Hepatocyte (in vitro differentiated cells): ENCODE data around the gene KANSL2.

Experiments
- EZH2 ChIP-seq: fragments of 200-600 bp; sonication (generic); IDR thresholded peaks from 2 replicates; pipeline ENCODE4 v1.6.1; 2016; ENCODE audit warnings: antibody characterized with exemption, mild to moderate bottlenecking, borderline replicate concordance
- EZH2phosphoT487 ChIP-seq: fragments of 200-600 bp; sonication (generic); IDR thresholded peaks from one replicate; pipeline ENCODE4 v1.6.1; 2018; ENCODE audit warnings: antibody characterized with exemption, mild to moderate bottlenecking, low read depth, moderate library complexity; ENCODE audit not compliant: unreplicated experiment, severe bottlenecking
- TF ChIP-seq, protein P1 (sequence below): fragments of 200-600 bp; sonication (generic); IDR thresholded peaks from 2 replicates; pipeline ENCODE4 v1.5.1; 2016; ENCODE audit warnings: antibody characterized with exemption, mild to moderate bottlenecking; ENCODE audit not compliant: poor library complexity

DNA sequence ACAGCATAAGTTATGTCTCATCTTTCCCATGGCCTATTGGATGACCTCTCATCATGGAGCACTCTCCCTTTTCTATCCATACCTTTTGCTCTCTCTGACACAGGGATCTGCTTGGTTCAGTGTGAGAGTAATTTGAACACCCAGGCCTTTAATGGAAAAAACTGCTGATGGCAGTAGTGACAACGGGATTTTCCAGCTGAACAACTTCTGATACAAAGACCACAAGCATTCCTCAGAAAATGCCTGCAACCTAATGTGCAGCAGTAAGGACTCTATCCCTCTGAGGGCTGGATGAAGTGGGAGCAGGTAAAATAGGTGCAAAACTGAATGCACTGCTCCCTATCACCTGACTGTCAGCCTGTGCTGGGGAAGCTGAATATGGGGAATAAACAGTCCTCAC lies 51.0 kb downstream of the KANSL2 start:
- TF ChIP-seq, protein P1, sequence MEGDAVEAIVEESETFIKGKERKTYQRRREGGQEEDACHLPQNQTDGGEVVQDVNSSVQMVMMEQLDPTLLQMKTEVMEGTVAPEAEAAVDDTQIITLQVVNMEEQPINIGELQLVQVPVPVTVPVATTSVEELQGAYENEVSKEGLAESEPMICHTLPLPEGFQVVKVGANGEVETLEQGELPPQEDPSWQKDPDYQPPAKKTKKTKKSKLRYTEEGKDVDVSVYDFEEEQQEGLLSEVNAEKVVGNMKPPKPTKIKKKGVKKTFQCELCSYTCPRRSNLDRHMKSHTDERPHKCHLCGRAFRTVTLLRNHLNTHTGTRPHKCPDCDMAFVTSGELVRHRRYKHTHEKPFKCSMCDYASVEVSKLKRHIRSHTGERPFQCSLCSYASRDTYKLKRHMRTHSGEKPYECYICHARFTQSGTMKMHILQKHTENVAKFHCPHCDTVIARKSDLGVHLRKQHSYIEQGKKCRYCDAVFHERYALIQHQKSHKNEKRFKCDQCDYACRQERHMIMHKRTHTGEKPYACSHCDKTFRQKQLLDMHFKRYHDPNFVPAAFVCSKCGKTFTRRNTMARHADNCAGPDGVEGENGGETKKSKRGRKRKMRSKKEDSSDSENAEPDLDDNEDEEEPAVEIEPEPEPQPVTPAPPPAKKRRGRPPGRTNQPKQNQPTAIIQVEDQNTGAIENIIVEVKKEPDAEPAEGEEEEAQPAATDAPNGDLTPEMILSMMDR: no peak
- TF ChIP-seq EZH2 (no peak), EZH2phosphoT487 (no peak)
